ENCODE data around the gene PCSK6.
"Not testable (repeated sequence)": the region's sequence is repeated elsewhere in the genome, so short reads cannot be mapped to it uniquely, and the experiment has no call there.

The PCSK6 gene

GRCh38 chr15:101381671-101382212 lies 107.8 kb downstream of the PCSK6 start:
- Mint-ChIP-seq H3K27me3 (no peaks in the 10 kb centered on the region), H3K4me3 (no peak overlapping the region), H3K36me3 (no peaks in the 10 kb centered on the region), H3K4me1 (ENCODE audit: low read depth) (peaks cover 8% of the 10 kb centered on the region), H3K27ac (no peak overlapping the region), H3K9me3 (ENCODE audit: low read depth) (no peaks in the 10 kb centered on the region)

- Mint-ChIP-seq H3K27me3 (no peaks in the 10 kb centered on the region), H3K4me1 (ENCODE audit: low read depth) (peaks cover 15% of the 10 kb centered on the region), H3K27ac (no peak overlapping the region), H3K9me3 (ENCODE audit: low read depth) (no peaks in the 10 kb centered on the region), H3K4me3 (no peak overlapping the region), H3K36me3 (no peaks in the 10 kb centered on the region)
These were observed 109.4 kb downstream of the PCSK6 start for GRCh38 chr15:101380146-101380545.

- peaks cover 15% of the 10 kb centered on the region for H3K4me1 Mint-ChIP-seq (ENCODE audit: low read depth)
- no peak overlapping the region for H3K27ac Mint-ChIP-seq
- H3K36me3 Mint-ChIP-seq, result no peaks in the 10 kb centered on the region
These were observed 109.9 kb downstream of the PCSK6 start for GRCh38 chr15:101379647-101380046.

GRCh38 chr15:101378879-101379278 lies 110.6 kb downstream of the PCSK6 start:
- H3K4me3 Mint-ChIP-seq, result no peak overlapping the region
- no peaks in the 10 kb centered on the region for H3K9me3 Mint-ChIP-seq (ENCODE audit: low read depth)
- H3K4me1 Mint-ChIP-seq (ENCODE audit: low read depth), result peaks cover 15% of the 10 kb centered on the region
- no peak overlapping the region for H3K27ac Mint-ChIP-seq
- no peaks in the 10 kb centered on the region for H3K27me3 Mint-ChIP-seq
- no peaks in the 10 kb centered on the region for H3K36me3 Mint-ChIP-seq

More at GRCh38 chr15:101379647-101380046, 109.9 kb downstream of the PCSK6 start:
- Mint-ChIP-seq H3K9me3 (ENCODE audit: low read depth) (no peaks in the 10 kb centered on the region), H3K4me3 (no peak overlapping the region), H3K27me3 (no peaks in the 10 kb centered on the region)

GRCh38 chr15:101378171-101378755 lies 111.2 kb downstream of the PCSK6 start:
- no peaks in the 10 kb centered on the region for H3K27me3 Mint-ChIP-seq
- H3K27ac Mint-ChIP-seq, result no peak overlapping the region
- no peak overlapping the region for H3K4me3 Mint-ChIP-seq
- H3K9me3 Mint-ChIP-seq (ENCODE audit: low read depth), result no peaks in the 10 kb centered on the region
- H3K4me1 Mint-ChIP-seq (ENCODE audit: low read depth), result peaks cover 21% of the 10 kb centered on the region
- no peaks in the 10 kb centered on the region for H3K36me3 Mint-ChIP-seq

GRCh38 chr15:101376615-101377395 lies 112.7 kb downstream of the PCSK6 start:
- Mint-ChIP-seq H3K4me3 (no peak overlapping the region), H3K27ac (peak overlapping the region; percentile 5), H3K9me3 (ENCODE audit: low read depth) (no peaks in the 10 kb centered on the region), H3K36me3 (no peaks in the 10 kb centered on the region), H3K4me1 (ENCODE audit: low read depth) (peaks cover 23% of the 10 kb centered on the region), H3K27me3 (no peaks in the 10 kb centered on the region)

GRCh38 chr15:101375006-101375405 lies 114.5 kb downstream of the PCSK6 start:
- H3K4me3 Mint-ChIP-seq; H3K9me3 Mint-ChIP-seq (ENCODE audit: low read depth): not testable (repeated sequence)

GRCh38 chr15:101374326-101374725 lies 115.2 kb downstream of the PCSK6 start:
- Mint-ChIP-seq H3K36me3 (no peaks in the 10 kb centered on the region), H3K9me3 (ENCODE audit: low read depth) (no peaks in the 10 kb centered on the region), H3K4me1 (ENCODE audit: low read depth) (peaks cover 23% of the 10 kb centered on the region), H3K27me3 (no peaks in the 10 kb centered on the region), H3K27ac (no peak overlapping the region), H3K4me3 (no peak overlapping the region)

More at GRCh38 chr15:101375006-101375405, 114.5 kb downstream of the PCSK6 start:
- H3K27me3 Mint-ChIP-seq, H3K36me3 Mint-ChIP-seq, H3K27ac Mint-ChIP-seq: not testable (repeated sequence)
- peaks cover 23% of the 10 kb centered on the region for H3K4me1 Mint-ChIP-seq (ENCODE audit: low read depth)

GRCh38 chr15:101373577-101373976 lies 115.9 kb downstream of the PCSK6 start:
- H3K27ac Mint-ChIP-seq, result no peak overlapping the region
- H3K36me3 Mint-ChIP-seq, result no peaks in the 10 kb centered on the region
- H3K27me3 Mint-ChIP-seq, result no peaks in the 10 kb centered on the region
- no peak overlapping the region for H3K4me3 Mint-ChIP-seq
- H3K4me1 Mint-ChIP-seq (ENCODE audit: low read depth), result peaks cover 23% of the 10 kb centered on the region
- no peaks in the 10 kb centered on the region for H3K9me3 Mint-ChIP-seq (ENCODE audit: low read depth)

- H3K4me3 Mint-ChIP-seq, result peak overlapping the region; percentile 30
- H3K36me3 Mint-ChIP-seq, result no peaks in the 10 kb centered on the region
- H3K27ac Mint-ChIP-seq, result no peak overlapping the region
- no peaks in the 10 kb centered on the region for H3K27me3 Mint-ChIP-seq
- peaks cover 20% of the 10 kb centered on the region for H3K4me1 Mint-ChIP-seq (ENCODE audit: low read depth)
- no peaks in the 10 kb centered on the region for H3K9me3 Mint-ChIP-seq (ENCODE audit: low read depth)
These were observed 116.5 kb downstream of the PCSK6 start for GRCh38 chr15:101372960-101373525.

- H3K4me1 Mint-ChIP-seq (ENCODE audit: low read depth), result peaks cover 16% of the 10 kb centered on the region
- H3K4me3 Mint-ChIP-seq, result no peak overlapping the region
- H3K9me3 Mint-ChIP-seq (ENCODE audit: low read depth), result no peaks in the 10 kb centered on the region
- no peaks in the 10 kb centered on the region for H3K36me3 Mint-ChIP-seq
- H3K27ac Mint-ChIP-seq, result no peak overlapping the region
- no peaks in the 10 kb centered on the region for H3K27me3 Mint-ChIP-seq
These were observed 117.3 kb downstream of the PCSK6 start for GRCh38 chr15:101372149-101372577.

- Mint-ChIP-seq H3K4me3 (no peak overlapping the region), H3K27me3 (no peaks in the 10 kb centered on the region), H3K36me3 (no peaks in the 10 kb centered on the region), H3K27ac (no peak overlapping the region), H3K4me1 (ENCODE audit: low read depth) (peaks cover 13% of the 10 kb centered on the region), H3K9me3 (ENCODE audit: low read depth) (no peaks in the 10 kb centered on the region)
These were observed 118.0 kb downstream of the PCSK6 start for GRCh38 chr15:101371519-101371918.

- Mint-ChIP-seq H3K4me1 (ENCODE audit: low read depth) (peaks cover 9% of the 10 kb centered on the region), H3K36me3 (no peaks in the 10 kb centered on the region)
These were observed 118.4 kb downstream of the PCSK6 start for GRCh38 chr15:101371081-101371480.

GRCh38 chr15:101370330-101371024 lies 119.0 kb downstream of the PCSK6 start:
- Mint-ChIP-seq H3K4me3 (no peak overlapping the region), H3K27me3 (no peaks in the 10 kb centered on the region), H3K9me3 (ENCODE audit: low read depth) (no peaks in the 10 kb centered on the region), H3K36me3 (no peaks in the 10 kb centered on the region), H3K4me1 (ENCODE audit: low read depth) (peaks cover 8% of the 10 kb centered on the region), H3K27ac (no peak overlapping the region)

More at GRCh38 chr15:101371081-101371480, 118.4 kb downstream of the PCSK6 start:
- no peak overlapping the region for H3K27ac Mint-ChIP-seq
- H3K4me3 Mint-ChIP-seq, result no peak overlapping the region
- H3K27me3 Mint-ChIP-seq, result no peaks in the 10 kb centered on the region
- H3K9me3 Mint-ChIP-seq (ENCODE audit: low read depth), result no peaks in the 10 kb centered on the region

GRCh38 chr15:101369676-101370075 lies 119.8 kb downstream of the PCSK6 start:
- no peaks in the 10 kb centered on the region for H3K9me3 Mint-ChIP-seq (ENCODE audit: low read depth)
- no peak overlapping the region for H3K27ac Mint-ChIP-seq
- no peak overlapping the region for H3K4me3 Mint-ChIP-seq
- H3K27me3 Mint-ChIP-seq, result peaks cover under 1% of the 10 kb centered on the region
- no peaks in the 10 kb centered on the region for H3K36me3 Mint-ChIP-seq
- H3K4me1 Mint-ChIP-seq (ENCODE audit: low read depth), result peaks cover 8% of the 10 kb centered on the region

All from activated naive CD8-positive, alpha-beta T cell (primary cell).